Upper lobe of left lung (tissue), 4 donors: ENCODE results near the gene PADI4.

ENCODE experiments used
- CTCF ChIP-seq, 6 experiments: fragments of 450-650 bp in 4 of 6; fragments of 200-600 bp in 2 of 6; sonication (generic) in 2 of 6; IDR thresholded peaks; one replicate each; pipeline ENCODE4 v1.5.1; 2016 to 2019; ENCODE audit warnings: antibody characterized with exemption in 6 of 6
- POLR2AphosphoS5 ChIP-seq, 2 donors: sonication (generic); formaldehyde crosslinking; IDR thresholded peaks; one replicate each; pipeline ENCODE4 v1.5.1; 2017; ENCODE audit warnings: antibody characterized with exemption in 2 of 2

GRCh38 chr1:17351598-17352324 is 43.8 kb downstream of the PADI4 start:
- TF ChIP-seq CTCF (IDR thresholded peaks at IDR 0.05) = no peak
- TF ChIP-seq POLR2AphosphoS5 (IDR thresholded peaks at IDR 0.05) = no peak
